BLaER1 (cell line): Measurements from ENCODE around the gene UBE4B.
A peak's percentile ranks its signal among the peaks of the same experiment; 100 is the strongest.
"Not testable (repeated sequence)": the region's sequence is repeated elsewhere in the genome, so short reads cannot be mapped to it uniquely, and the experiment has no call there.

Experiments used
- H3K27ac ChIP-seq: shearing (Covaris generic); formaldehyde crosslinking; 2 replicates; pipeline ENCODE4 v1.8.1; 2022
- H3K27me3 ChIP-seq: shearing (Covaris generic); formaldehyde crosslinking; 2 replicates; pipeline ENCODE4 v1.8.1; 2022
- H3K36me3 ChIP-seq: shearing (Covaris generic); formaldehyde crosslinking; 2 replicates; pipeline ENCODE4 v1.8.1; 2022
- H3K4me1 ChIP-seq: shearing (Covaris generic); formaldehyde crosslinking; 2 replicates; pipeline ENCODE4 v1.8.1; 2022
- H3K4me2 ChIP-seq: shearing (Covaris generic); formaldehyde crosslinking; 2 replicates; pipeline ENCODE4 v1.8.1; 2022
- H3K4me3 ChIP-seq: shearing (Covaris generic); formaldehyde crosslinking; 2 replicates; pipeline ENCODE4 v1.8.1; 2022
- H3K9ac ChIP-seq: shearing (Covaris generic); formaldehyde crosslinking; 2 replicates; pipeline ENCODE4 v1.8.1; 2022
- H3K9me3 ChIP-seq: shearing (Covaris generic); formaldehyde crosslinking; 2 replicates; pipeline ENCODE4 v1.8.1; 2022
- H4K20me1 ChIP-seq: shearing (Covaris generic); formaldehyde crosslinking; 2 replicates; pipeline ENCODE4 v1.8.1; 2022
- Cebpa-rat ChIP-seq: shearing (Covaris generic); IDR thresholded peaks from 2 replicates; pipeline ENCODE4 v1.8.1; 2022

Gene UBE4B

GRCh38 chr1:10068605-10069294, 36.0 kb downstream of the UBE4B start:
- H3K9ac ChIP-seq = no peak overlapping the region
- peaks cover 28% of the 10 kb centered on the region; the same call in 1 of the 2 replicates for H3K36me3 ChIP-seq
- H3K4me2 ChIP-seq = peak overlapping the region; percentile 16; the same call in 1 of the 2 replicates
- H3K4me1 ChIP-seq = peaks cover 49% of the 10 kb centered on the region
- no peaks in the 10 kb centered on the region for H3K9me3 ChIP-seq
- H4K20me1 ChIP-seq = peaks cover 10% of the 10 kb centered on the region; the same call in 1 of the 2 replicates
- no peaks in the 10 kb centered on the region for H3K27me3 ChIP-seq
- no peak overlapping the region for H3K27ac ChIP-seq
- H3K4me3 ChIP-seq = no peak overlapping the region
- TF ChIP-seq Cebpa-rat = no peak

- Histone ChIP-seq H3K9ac (no peak overlapping the region), H4K20me1 (peaks cover 15% of the 10 kb centered on the region; the same call in 1 of the 2 replicates), H3K36me3 (peaks cover 35% of the 10 kb centered on the region), H3K4me2 (no peak overlapping the region), H3K4me1 (peaks cover 45% of the 10 kb centered on the region), H3K9me3 (no peaks in the 10 kb centered on the region), H3K27me3 (no peaks in the 10 kb centered on the region), H3K4me3 (no peak overlapping the region), H3K27ac (no peak overlapping the region)
- TF ChIP-seq Cebpa-rat = no peak
These were observed 37.4 kb downstream of the UBE4B start for GRCh38 chr1:10070206-10070605.

GRCh38 chr1:10071640-10072039, 38.9 kb downstream of the UBE4B start:
- Histone ChIP-seq H3K27me3 (no peaks in the 10 kb centered on the region), H3K9ac (no peak overlapping the region), H3K4me1 (peaks cover 34% of the 10 kb centered on the region), H4K20me1 (peaks cover 15% of the 10 kb centered on the region; the same call in 1 of the 2 replicates), H3K36me3 (peaks cover 49% of the 10 kb centered on the region), H3K4me2 (no peak overlapping the region), H3K9me3 (no peaks in the 10 kb centered on the region), H3K4me3 (no peak overlapping the region), H3K27ac (no peak overlapping the region)
- TF ChIP-seq Cebpa-rat = no peak

- not testable (repeated sequence) for H3K4me3 ChIP-seq, H3K9me3 ChIP-seq, H3K4me2 ChIP-seq, H3K27me3 ChIP-seq, H3K27ac ChIP-seq, H3K9ac ChIP-seq
- Histone ChIP-seq H4K20me1 (peaks cover 15% of the 10 kb centered on the region; the same call in 1 of the 2 replicates), H3K4me1 (peaks cover 21% of the 10 kb centered on the region), H3K36me3 (peaks cover 57% of the 10 kb centered on the region)
These were observed 40.6 kb downstream of the UBE4B start for GRCh38 chr1:10073371-10073770.

GRCh38 chr1:10074059-10074851, 41.5 kb downstream of the UBE4B start:
- peak overlapping the region; percentile 1; the same call in 1 of the 2 replicates for H3K4me2 ChIP-seq

GRCh38 chr1:10074852-10075730, 42.3 kb downstream of the UBE4B start:
- Histone ChIP-seq H3K9me3 (no peaks in the 10 kb centered on the region), H4K20me1 (peaks cover 15% of the 10 kb centered on the region; the same call in 1 of the 2 replicates), H3K36me3 (peaks cover 65% of the 10 kb centered on the region), H3K27me3 (no peaks in the 10 kb centered on the region), H3K4me1 (peaks cover 9% of the 10 kb centered on the region), H3K4me2 (no peak overlapping the region), H3K9ac (no peak overlapping the region), H3K4me3 (no peak overlapping the region), H3K27ac (no peak overlapping the region)
- TF ChIP-seq Cebpa-rat = no peak

More at GRCh38 chr1:10074059-10074851, 41.5 kb downstream of the UBE4B start:
- Histone ChIP-seq H3K27me3 (no peaks in the 10 kb centered on the region), H3K4me3 (no peak overlapping the region), H4K20me1 (peaks cover 15% of the 10 kb centered on the region; the same call in 1 of the 2 replicates), H3K27ac (no peak overlapping the region), H3K36me3 (peaks cover 66% of the 10 kb centered on the region), H3K9ac (no peak overlapping the region), H3K4me1 (peaks cover 12% of the 10 kb centered on the region), H3K9me3 (no peaks in the 10 kb centered on the region)
- no peak for TF ChIP-seq Cebpa-rat

- Histone ChIP-seq H3K27ac (no peak overlapping the region), H3K9me3 (no peaks in the 10 kb centered on the region), H3K4me1 (peaks cover 9% of the 10 kb centered on the region), H3K27me3 (no peaks in the 10 kb centered on the region), H3K4me2 (no peak overlapping the region), H3K36me3 (peaks cover 72% of the 10 kb centered on the region), H4K20me1 (peaks cover 15% of the 10 kb centered on the region; the same call in 1 of the 2 replicates), H3K9ac (no peak overlapping the region), H3K4me3 (no peak overlapping the region)
- TF ChIP-seq Cebpa-rat = no peak
These were observed 43.0 kb downstream of the UBE4B start for GRCh38 chr1:10075732-10076131.

GRCh38 chr1:10078494-10078893, 45.7 kb downstream of the UBE4B start:
- Histone ChIP-seq H3K9ac (no peak overlapping the region), H3K4me2 (no peak overlapping the region), H3K36me3 (peaks cover 74% of the 10 kb centered on the region), H3K4me1 (peaks cover 9% of the 10 kb centered on the region), H4K20me1 (0 out of 2 replicates have a peak, but pooled peaks cover 5% of the 10 kb centered on the region), H3K27ac (no peak overlapping the region), H3K9me3 (no peaks in the 10 kb centered on the region), H3K27me3 (no peaks in the 10 kb centered on the region), H3K4me3 (no peak overlapping the region)
- no peak for TF ChIP-seq Cebpa-rat

- H3K4me2 ChIP-seq = no peak overlapping the region
- no peak overlapping the region for H3K9ac ChIP-seq
- no peaks in the 10 kb centered on the region for H4K20me1 ChIP-seq
- TF ChIP-seq Cebpa-rat = no peak
- no peaks in the 10 kb centered on the region for H3K9me3 ChIP-seq
- no peaks in the 10 kb centered on the region for H3K27me3 ChIP-seq
- no peak overlapping the region for H3K27ac ChIP-seq
- no peak overlapping the region for H3K4me3 ChIP-seq
- H3K36me3 ChIP-seq = peaks cover 70% of the 10 kb centered on the region
- no peaks in the 10 kb centered on the region for H3K4me1 ChIP-seq
These were observed 47.8 kb downstream of the UBE4B start for GRCh38 chr1:10080523-10080922.
